ENCODE measurements around the gene PIGU. TPM values are rescaled to one million over a fixed set of nuclear protein-coding genes. Genes with fewer than 3 reads are reported as not detected.

The PIGU gene
- total RNA-seq, 1 donor from 2014 or later, result 24.8 TPM

Other genes with a start within 250 kb of the PIGU start
- gene DYNLRB1, start 160.7 kb downstream of the PIGU start, total RNA-seq, result 92.0 and 104 TPM in 2 replicates
- gene MAP1LC3A, start 118.4 kb downstream of the PIGU start, total RNA-seq, result 6.1 and 7.3 TPM in 2 replicates
- gene TP53INP2, start 27.3 kb upstream of the PIGU start, total RNA-seq, result 3.2 and 3.5 TPM in 2 replicates
- gene NCOA6, start 148.6 kb upstream of the PIGU start, total RNA-seq, result 25.5 and 29.1 TPM in 2 replicates
- gene GGT7, start 195.8 kb upstream of the PIGU start, total RNA-seq, result 12.5 and 13.7 TPM in 2 replicates
- gene ACSS2, start 199.5 kb upstream of the PIGU start, total RNA-seq, result 38.0 and 45.3 TPM in 2 replicates

Measured in activated T-helper 1 cell treated with anti-CD3 and anti-CD28 coated beads, Interleukin-12 subunit alpha, Interleukin-12 subunit beta, Interleukin-2, Interleukin-4 antibody, amounts not matched to agents 30 ng/mL and 10 ng/mL and 1 ng/mL, durations not matched to agents 14 hours and 24 hours and 36 hours (primary cell).